Measurements from ENCODE around the gene FRS2.

FRS2 gene

DNA sequence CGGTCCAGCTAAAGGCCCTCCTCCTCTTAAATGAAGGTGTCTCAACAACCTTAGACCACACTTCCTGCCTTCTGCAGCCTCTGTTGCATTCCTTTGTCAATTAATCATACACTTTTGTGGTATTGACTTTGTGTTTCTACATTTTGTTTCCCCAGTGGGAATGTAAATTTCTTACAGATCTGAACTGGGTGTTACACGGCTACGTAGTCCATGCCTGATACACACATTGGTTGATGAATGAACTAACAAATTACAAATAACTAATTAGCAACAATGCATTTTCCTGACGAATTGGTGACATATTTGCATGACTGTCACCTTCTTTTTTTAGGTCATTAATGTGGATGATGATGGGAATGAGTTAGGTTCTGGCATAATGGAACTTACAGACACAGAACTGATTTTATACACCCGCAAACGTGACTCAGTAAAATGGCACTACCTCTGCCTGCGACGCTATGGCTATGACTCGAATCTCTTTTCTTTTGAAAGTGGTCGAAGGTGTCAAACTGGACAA is 99.9 kb downstream of the FRS2 start:
- H3K27me3 ChIP-seq (ENCODE audit: low read depth, low read length): no peaks in the 10 kb centered on the region
- H4K20me1 ChIP-seq (ENCODE audit: insufficient read depth, low read length): no peaks in the 10 kb centered on the region
- no peaks in the 10 kb centered on the region for H3K79me2 ChIP-seq (ENCODE audit: low read length)
- no peak overlapping the region for H3K4me3 ChIP-seq (ENCODE audit: low read length)
- TF ChIP-seq, protein P1, sequence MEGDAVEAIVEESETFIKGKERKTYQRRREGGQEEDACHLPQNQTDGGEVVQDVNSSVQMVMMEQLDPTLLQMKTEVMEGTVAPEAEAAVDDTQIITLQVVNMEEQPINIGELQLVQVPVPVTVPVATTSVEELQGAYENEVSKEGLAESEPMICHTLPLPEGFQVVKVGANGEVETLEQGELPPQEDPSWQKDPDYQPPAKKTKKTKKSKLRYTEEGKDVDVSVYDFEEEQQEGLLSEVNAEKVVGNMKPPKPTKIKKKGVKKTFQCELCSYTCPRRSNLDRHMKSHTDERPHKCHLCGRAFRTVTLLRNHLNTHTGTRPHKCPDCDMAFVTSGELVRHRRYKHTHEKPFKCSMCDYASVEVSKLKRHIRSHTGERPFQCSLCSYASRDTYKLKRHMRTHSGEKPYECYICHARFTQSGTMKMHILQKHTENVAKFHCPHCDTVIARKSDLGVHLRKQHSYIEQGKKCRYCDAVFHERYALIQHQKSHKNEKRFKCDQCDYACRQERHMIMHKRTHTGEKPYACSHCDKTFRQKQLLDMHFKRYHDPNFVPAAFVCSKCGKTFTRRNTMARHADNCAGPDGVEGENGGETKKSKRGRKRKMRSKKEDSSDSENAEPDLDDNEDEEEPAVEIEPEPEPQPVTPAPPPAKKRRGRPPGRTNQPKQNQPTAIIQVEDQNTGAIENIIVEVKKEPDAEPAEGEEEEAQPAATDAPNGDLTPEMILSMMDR (IDR thresholded peaks at IDR 0.05; ENCODE audit: low read depth, low read length): no peak
- no peak for TF ChIP-seq EZH2phosphoT487 (IDR thresholded peaks at IDR 0.05; ENCODE audit: low read depth)
- H3K36me3 ChIP-seq (replicated peaks; ENCODE audit: low read depth, low read length): peaks cover 26% of the 10 kb centered on the region
- no peak overlapping the region for H3K27ac ChIP-seq (ENCODE audit: low read length)
- no peak overlapping the region for H3K4me2 ChIP-seq (ENCODE audit: low read length)
- H3K9me3 ChIP-seq (ENCODE audit: insufficient read depth, low read length): no peaks in the 10 kb centered on the region
- no peak overlapping the region for H2AFZ ChIP-seq (ENCODE audit: low read depth, low read length)
- H3K4me1 ChIP-seq (ENCODE audit: low read length): no peaks in the 10 kb centered on the region; the same call in 1 of the 2 replicates
- H3K9ac ChIP-seq (ENCODE audit: low read length): no peak overlapping the region

DNA sequence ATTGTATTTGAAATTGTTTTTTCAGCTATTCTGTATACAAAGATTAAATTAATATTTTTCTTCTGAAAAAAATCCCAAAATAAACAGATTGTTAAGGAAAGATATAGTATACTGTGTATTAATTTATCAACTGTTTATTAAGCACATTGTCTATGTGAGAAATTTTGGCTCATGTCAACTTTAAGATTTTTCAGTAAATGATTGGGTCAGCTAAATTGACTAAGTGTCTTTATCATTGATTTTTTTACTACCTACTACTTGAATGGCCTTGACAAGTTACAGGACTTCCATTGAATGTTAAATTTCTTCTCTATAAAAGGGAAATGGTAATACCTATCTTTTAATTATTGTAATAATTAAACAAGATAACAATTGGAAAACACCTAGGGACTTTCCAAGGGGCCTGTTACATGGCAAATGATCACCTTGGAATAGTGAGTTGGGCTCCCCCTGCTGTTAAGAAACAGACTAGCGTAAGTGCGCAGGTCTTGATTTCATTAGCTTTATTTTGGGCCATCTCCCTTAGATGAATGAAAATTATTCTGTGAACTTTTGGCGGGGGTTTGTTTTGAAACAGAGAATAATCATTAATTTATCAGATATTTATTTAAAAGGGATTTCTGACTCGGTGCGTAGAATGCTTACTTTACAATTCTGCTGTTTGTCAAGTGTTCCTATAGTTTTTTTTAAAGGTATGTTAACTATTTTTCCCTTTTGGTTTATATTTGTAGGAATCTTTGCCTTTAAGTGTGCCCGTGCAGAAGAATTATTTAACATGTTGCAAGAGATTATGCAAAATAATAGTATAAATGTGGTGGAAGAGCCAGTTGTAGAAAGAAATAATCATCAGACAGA is 100.6 kb downstream of the FRS2 start:
- H3K27ac ChIP-seq (ENCODE audit: low read length): no peak overlapping the region
- no peaks in the 10 kb centered on the region for H3K79me2 ChIP-seq (ENCODE audit: low read length)
- H3K36me3 ChIP-seq (replicated peaks; ENCODE audit: low read depth, low read length): peaks cover 30% of the 10 kb centered on the region
- H3K4me3 ChIP-seq (ENCODE audit: low read length): no peak overlapping the region
- no peaks in the 10 kb centered on the region; the same call in 1 of the 2 replicates for H3K4me1 ChIP-seq (ENCODE audit: low read length)
- no peaks in the 10 kb centered on the region for H3K27me3 ChIP-seq (ENCODE audit: low read depth, low read length)
- H2AFZ ChIP-seq (ENCODE audit: low read depth, low read length): no peak overlapping the region
- no peaks in the 10 kb centered on the region for H3K9me3 ChIP-seq (ENCODE audit: insufficient read depth, low read length)
- H4K20me1 ChIP-seq (ENCODE audit: insufficient read depth, low read length): no peaks in the 10 kb centered on the region
- TF ChIP-seq, protein P1 (IDR thresholded peaks at IDR 0.05; ENCODE audit: low read depth, low read length): peak; percentile 88
- no peak for TF ChIP-seq EZH2phosphoT487 (IDR thresholded peaks at IDR 0.05; ENCODE audit: low read depth)
- no peak overlapping the region for H3K9ac ChIP-seq (ENCODE audit: low read length)
- H3K4me2 ChIP-seq (ENCODE audit: low read length): no peak overlapping the region

DNA sequence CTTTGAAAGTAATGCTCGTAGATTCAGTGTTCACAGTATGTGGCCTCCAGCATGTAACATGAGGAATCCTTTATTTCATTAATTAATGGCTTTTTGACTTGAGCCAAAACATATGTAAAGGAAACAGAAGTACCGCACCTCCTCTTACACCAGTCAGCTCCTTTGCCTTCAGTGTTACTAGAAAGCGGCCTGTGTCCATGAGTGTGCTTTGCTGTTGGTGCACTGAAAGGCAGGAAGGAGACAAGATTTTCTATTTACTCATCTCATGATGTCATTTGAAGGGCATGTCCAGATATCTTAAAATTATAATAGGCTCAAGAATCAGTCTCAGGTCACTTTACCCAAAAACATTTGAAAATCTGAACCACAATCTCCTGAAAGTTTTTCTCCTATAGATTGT is 105.2 kb downstream of the FRS2 start:
- Histone ChIP-seq H3K4me3 (ENCODE audit: low read length) (no peak overlapping the region), H4K20me1 (ENCODE audit: insufficient read depth, low read length) (no peaks in the 10 kb centered on the region), H3K79me2 (ENCODE audit: low read length) (no peaks in the 10 kb centered on the region), H3K27me3 (ENCODE audit: low read depth, low read length) (no peaks in the 10 kb centered on the region), H3K36me3 (replicated peaks; ENCODE audit: low read depth, low read length) (peaks cover 28% of the 10 kb centered on the region), H3K9me3 (ENCODE audit: insufficient read depth, low read length) (no peaks in the 10 kb centered on the region), H3K27ac (ENCODE audit: low read length) (no peak overlapping the region), H3K9ac (ENCODE audit: low read length) (no peak overlapping the region), H3K4me2 (ENCODE audit: low read length) (no peak overlapping the region), H3K4me1 (ENCODE audit: low read length) (peaks cover 18% of the 10 kb centered on the region), H2AFZ (ENCODE audit: low read depth, low read length) (no peak overlapping the region)
- TF ChIP-seq EZH2phosphoT487 (IDR thresholded peaks at IDR 0.05; ENCODE audit: low read depth): no peak
- TF ChIP-seq, protein P1 (IDR thresholded peaks at IDR 0.05; ENCODE audit: low read depth, low read length): no peak

DNA sequence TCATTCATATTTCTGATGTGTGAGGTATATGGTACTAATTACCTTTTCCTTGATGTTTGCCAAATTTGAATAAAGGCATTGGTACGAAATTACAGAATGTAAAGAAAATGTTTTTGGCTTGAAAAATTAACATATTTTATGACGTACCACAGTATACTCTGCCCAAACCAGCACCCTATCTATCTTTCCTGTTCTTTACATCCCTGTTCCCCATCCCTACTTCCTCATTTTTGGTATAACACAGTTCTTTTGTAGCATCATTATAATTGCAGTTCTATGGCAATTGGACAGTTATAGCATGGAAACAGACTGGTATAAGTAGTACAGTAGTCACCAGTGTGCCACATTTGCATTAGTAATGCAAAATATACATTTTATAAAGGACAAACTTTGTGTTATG is 108.1 kb downstream of the FRS2 start:
- Histone ChIP-seq H4K20me1 (ENCODE audit: insufficient read depth, low read length) (no peaks in the 10 kb centered on the region), H3K4me2 (ENCODE audit: low read length) (no peak overlapping the region), H3K9me3 (ENCODE audit: insufficient read depth, low read length) (no peaks in the 10 kb centered on the region), H2AFZ (ENCODE audit: low read depth, low read length) (no peak overlapping the region), H3K4me1 (ENCODE audit: low read length) (peaks cover 18% of the 10 kb centered on the region), H3K79me2 (ENCODE audit: low read length) (no peaks in the 10 kb centered on the region), H3K27me3 (ENCODE audit: low read depth, low read length) (no peaks in the 10 kb centered on the region), H3K4me3 (ENCODE audit: low read length) (no peak overlapping the region), H3K9ac (ENCODE audit: low read length) (no peak overlapping the region), H3K36me3 (replicated peaks; ENCODE audit: low read depth, low read length) (peaks cover 20% of the 10 kb centered on the region), H3K27ac (ENCODE audit: low read length) (no peak overlapping the region)
- no peak for TF ChIP-seq EZH2phosphoT487 (IDR thresholded peaks at IDR 0.05; ENCODE audit: low read depth)
- TF ChIP-seq, protein P1 (IDR thresholded peaks at IDR 0.05; ENCODE audit: low read depth, low read length): no peak
